A673 (cell line): ENCODE results near the gene EXPH5. TPM values are rescaled to one million over a fixed set of nuclear protein-coding genes. Genes with fewer than 3 reads are reported as not detected.

Experiments used
- BruUV-seq: library from RNA; stranded (reverse); fragments of 400-500 nt; replicated peaks from 2 replicates; lab custom pipeline; 2021; lab: Mats Ljungman, UMichigan
- CTCF ChIA-PET: fragments of 300-600 bp; sonication (Branson Sonifier 250); formaldehyde crosslinking; loops from one replicate; lab custom pipeline; 2022; ENCODE audit warnings: antibody characterized with exemption; lab: Charles Lee
- POLR2A ChIA-PET: fragments of 300-600 bp; sonication (Branson Sonifier 250); formaldehyde crosslinking; loops from one replicate; lab custom pipeline; 2022; ENCODE audit warnings: antibody characterized with exemption; ENCODE audit not compliant: low non-redundant PET; lab: Charles Lee
- DNase-seq: peaks from one replicate; pipeline ENCODE4 v3.0.0-alpha.2; 2015; ENCODE audit warnings: low spot score
- H3K27ac ChIP-seq: fragments of 200-600 bp; sonication (generic); 2 replicates; pipeline ENCODE4 v1.5.1; 2016; ENCODE audit warnings: mixed run types, low read depth, mild to moderate bottlenecking, mixed read lengths, antibody characterized with exemption, low read length; ENCODE audit not compliant: poor library complexity, severe bottlenecking
- H3K27me3 ChIP-seq: fragments of 200-600 bp; sonication (generic); replicated peaks from 2 replicates; pipeline ENCODE4 v1.6.1; 2017; ENCODE audit warnings: mixed run types, low read depth, mild to moderate bottlenecking, mixed read lengths, antibody characterized with exemption, low read length; ENCODE audit not compliant: insufficient read depth, poor library complexity
- H3K36me3 ChIP-seq: fragments of 200-600 bp; sonication (generic); 2 replicates; pipeline ENCODE4 v1.6.1; 2016; ENCODE audit warnings: mixed run types, mild to moderate bottlenecking, mixed read lengths, antibody characterized with exemption, low read length; ENCODE audit not compliant: insufficient read depth, poor library complexity, severe bottlenecking
- H3K4me1 ChIP-seq: fragments of 200-600 bp; sonication (generic); 2 replicates; pipeline ENCODE4 v1.6.1; 2017; ENCODE audit warnings: mixed run types, mild to moderate bottlenecking, mixed read lengths, antibody characterized with exemption, low read length; ENCODE audit not compliant: insufficient read depth, poor library complexity, severe bottlenecking
- H3K4me3 ChIP-seq: fragments of 200-600 bp; sonication (generic); 2 replicates; pipeline ENCODE4 v1.5.1; 2016; ENCODE audit warnings: low read depth, mixed run types, mild to moderate bottlenecking, mixed read lengths, low read length; ENCODE audit not compliant: poor library complexity, severe bottlenecking
- H3K9me3 ChIP-seq: fragments of 200-600 bp; sonication (generic); 2 replicates; pipeline ENCODE4 v1.6.1; 2016; ENCODE audit warnings: mixed run types, low read depth, mild to moderate bottlenecking, mixed read lengths, antibody characterized with exemption, low read length; ENCODE audit not compliant: poor library complexity, severe bottlenecking
- EZH2 ChIP-seq: fragments of 200-600 bp; sonication (generic); IDR thresholded peaks from 2 replicates; pipeline ENCODE4 v1.6.1; 2017; ENCODE audit warnings: borderline replicate concordance, low read depth, mild to moderate bottlenecking, mixed read lengths, antibody characterized with exemption, low read length; ENCODE audit not compliant: poor library complexity, severe bottlenecking
- intact Hi-C: fragments of 100-400 bp; cut with micrococcal nuclease; formaldehyde crosslinking; loops from one replicate; pipeline ENCODE4 v1.10.0; 2022; ENCODE audit not compliant: unreplicated experiment
- total RNA-seq: library from RNA; stranded (reverse); gene quantifications from 2 replicates; pipeline ENCODE4 v1.2.3, GENCODE V29; 2021
- TF ChIP-seq, protein P1 (sequence below): fragments of 300-800, 200-600 bp; sonication (generic); conservative IDR thresholded peaks from 2 replicates; pipeline ENCODE4 v1.5.1; 2017; ENCODE audit warnings: low read depth, mild to moderate bottlenecking, antibody characterized with exemption, low read length, moderate library complexity, mixed read lengths

The EXPH5 gene
- total RNA-seq, 1 experiment from 2014 or later = 0.26 TPM

DNA sequence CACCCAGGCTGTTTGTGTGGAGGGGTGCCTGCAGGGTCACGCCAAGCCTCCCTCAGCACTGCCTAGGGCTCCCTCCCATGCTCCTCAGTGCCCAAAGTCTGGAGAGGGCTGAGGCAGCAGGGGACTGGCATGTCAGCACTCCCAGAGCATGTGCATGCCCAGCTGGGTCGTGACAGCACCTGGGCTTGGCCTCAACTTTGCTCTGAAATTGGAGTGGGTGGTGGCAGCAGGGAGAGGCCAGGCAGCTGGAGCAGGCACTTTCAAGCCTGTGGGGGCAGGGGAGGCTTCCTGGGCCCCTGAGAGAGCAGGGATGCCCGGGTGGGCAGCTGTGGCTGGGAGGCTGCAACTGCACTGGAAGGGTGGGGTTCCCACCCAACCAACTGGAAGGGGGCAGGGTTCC is 35.7 kb upstream of the EXPH5 start:
- H3K9me3 ChIP-seq = peaks cover 3% of the 10 kb centered on the region

DNA sequence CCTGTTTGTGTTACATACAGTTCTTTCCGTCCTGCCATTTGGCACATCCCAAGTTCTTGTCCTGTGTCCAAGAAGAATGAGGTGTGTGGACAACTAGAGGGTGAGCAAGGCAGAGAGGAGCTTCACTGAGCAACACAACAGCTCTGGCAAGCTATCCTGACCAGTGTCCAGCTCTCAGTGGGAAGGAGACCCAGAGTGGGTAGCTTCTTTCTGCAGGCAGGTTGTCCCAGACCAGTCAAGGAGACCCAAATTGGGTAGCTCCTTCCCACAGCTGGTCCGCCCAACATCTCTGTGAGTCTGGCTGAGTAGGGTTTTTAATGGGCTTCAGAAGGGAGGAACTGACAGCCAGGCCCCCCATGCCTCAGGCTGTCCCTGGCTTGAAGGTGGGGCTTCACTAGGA is 35.2 kb upstream of the EXPH5 start:
- no peak for DNase-seq
- BruUV-seq = no TSS peak
- no peak for TF ChIP-seq EZH2
- TF ChIP-seq, protein P1, sequence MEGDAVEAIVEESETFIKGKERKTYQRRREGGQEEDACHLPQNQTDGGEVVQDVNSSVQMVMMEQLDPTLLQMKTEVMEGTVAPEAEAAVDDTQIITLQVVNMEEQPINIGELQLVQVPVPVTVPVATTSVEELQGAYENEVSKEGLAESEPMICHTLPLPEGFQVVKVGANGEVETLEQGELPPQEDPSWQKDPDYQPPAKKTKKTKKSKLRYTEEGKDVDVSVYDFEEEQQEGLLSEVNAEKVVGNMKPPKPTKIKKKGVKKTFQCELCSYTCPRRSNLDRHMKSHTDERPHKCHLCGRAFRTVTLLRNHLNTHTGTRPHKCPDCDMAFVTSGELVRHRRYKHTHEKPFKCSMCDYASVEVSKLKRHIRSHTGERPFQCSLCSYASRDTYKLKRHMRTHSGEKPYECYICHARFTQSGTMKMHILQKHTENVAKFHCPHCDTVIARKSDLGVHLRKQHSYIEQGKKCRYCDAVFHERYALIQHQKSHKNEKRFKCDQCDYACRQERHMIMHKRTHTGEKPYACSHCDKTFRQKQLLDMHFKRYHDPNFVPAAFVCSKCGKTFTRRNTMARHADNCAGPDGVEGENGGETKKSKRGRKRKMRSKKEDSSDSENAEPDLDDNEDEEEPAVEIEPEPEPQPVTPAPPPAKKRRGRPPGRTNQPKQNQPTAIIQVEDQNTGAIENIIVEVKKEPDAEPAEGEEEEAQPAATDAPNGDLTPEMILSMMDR = no peak
- no peak overlapping the region for H3K27ac ChIP-seq
- H3K36me3 ChIP-seq = no peaks in the 10 kb centered on the region
- H3K27me3 ChIP-seq = no peaks in the 10 kb centered on the region
- no peaks in the 10 kb centered on the region for H3K4me1 ChIP-seq
- intact Hi-C loops = no loop called here
- H3K4me3 ChIP-seq = no peak overlapping the region
- ChIA-PET POLR2A (no interaction called here), CTCF (no interaction called here)
- H3K9me3 ChIP-seq = peaks cover 3% of the 10 kb centered on the region

More for the DNA sequence above, 35.7 kb upstream of the EXPH5 start:
- no peak for DNase-seq
- H3K4me3 ChIP-seq = no peak overlapping the region
- TF ChIP-seq EZH2 = no peak
- TF ChIP-seq, protein P1 = no peak
- intact Hi-C loops = no loop called here
- POLR2A ChIA-PET = no interaction called here
- no peaks in the 10 kb centered on the region for H3K27me3 ChIP-seq
- H3K4me1 ChIP-seq = no peaks in the 10 kb centered on the region
- CTCF ChIA-PET = no interaction called here
- no peak overlapping the region for H3K27ac ChIP-seq
- BruUV-seq = no TSS peak
- no peaks in the 10 kb centered on the region for H3K36me3 ChIP-seq

- TF ChIP-seq, protein P1 = no peak
- no peak for TF ChIP-seq EZH2
- no TSS peak for BruUV-seq
Measured at GRCh38 chr11:108628326-108628725, 34.8 kb upstream of the EXPH5 start.

More at GRCh38 chr11:108628326-108628725, 34.8 kb upstream of the EXPH5 start:
- Histone ChIP-seq H3K4me3 (no peak overlapping the region), H3K9me3 (peaks cover 3% of the 10 kb centered on the region), H3K36me3 (no peaks in the 10 kb centered on the region), H3K27me3 (no peaks in the 10 kb centered on the region), H3K4me1 (no peaks in the 10 kb centered on the region), H3K27ac (no peak overlapping the region)
- ChIA-PET POLR2A (no interaction called here), CTCF (no interaction called here)
- intact Hi-C loops = no loop called here
- DNase-seq = no peak
